Measurements from ENCODE around the gene GULP1. TPM values are rescaled to one million over a fixed set of nuclear protein-coding genes. Genes with fewer than 3 reads are reported as not detected.

GULP1 gene
- total RNA-seq, 1 experiment from 2014 or later = 75.1 TPM

Small RNA genes within 50 kb of the gene (microRNA-seq; reads per million reads assigned to microRNA genes)
- gene MIR561 (ENCODE audit: borderline number of aligned reads) = not detected

Data from WTC11 (cell line).